ENCODE measurements around the gene MUC12.
"Not testable (repeated sequence)": the region's sequence is repeated elsewhere in the genome, so short reads cannot be mapped to it uniquely, and the experiment has no call there.

MUC12 gene

GRCh38 chr7:100957832-100958421 lies 11.4 kb upstream of the MUC12 start:
- DNase-seq: no peak

DNA sequence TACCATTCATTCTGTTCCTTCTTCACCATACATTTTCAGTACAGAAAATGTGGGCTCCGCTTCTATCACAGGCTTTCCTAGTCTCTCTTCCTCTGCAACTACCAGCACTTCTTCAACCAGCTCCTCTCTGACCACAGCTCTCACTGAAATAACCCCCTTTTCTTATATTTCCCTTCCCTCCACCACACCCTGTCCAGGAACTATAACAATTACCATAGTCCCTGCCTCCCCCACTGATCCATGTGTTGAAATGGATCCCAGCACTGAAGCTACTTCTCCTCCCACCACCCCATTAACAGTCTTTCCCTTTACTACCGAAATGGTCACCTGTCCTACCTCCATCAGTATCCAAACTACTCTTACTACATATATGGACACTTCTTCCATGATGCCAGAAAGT lies 9.5 kb upstream of the MUC12 start:
- DNase-seq: no peak

DNA sequence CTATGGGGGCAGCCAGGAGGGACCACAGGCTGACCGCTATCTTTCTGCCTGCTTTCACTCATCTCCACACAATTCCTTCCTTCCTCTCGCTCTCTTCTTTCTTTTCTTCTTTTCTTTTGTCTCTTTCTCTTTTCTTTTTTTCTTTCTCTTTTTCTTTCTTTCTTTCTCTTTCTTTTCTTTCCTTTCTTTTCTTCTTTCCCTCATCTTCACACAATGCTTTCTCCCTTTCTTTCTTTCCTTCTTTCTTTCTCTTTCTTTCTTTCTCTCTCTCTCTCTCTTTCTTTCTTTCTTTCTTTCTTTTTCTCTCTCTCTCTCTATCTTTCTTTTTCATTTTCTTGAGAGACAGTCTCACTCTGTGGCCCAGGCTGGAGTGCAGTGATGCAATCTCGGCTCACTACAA lies 6.8 kb upstream of the MUC12 start:
- DNase-seq: no peak

DNA sequence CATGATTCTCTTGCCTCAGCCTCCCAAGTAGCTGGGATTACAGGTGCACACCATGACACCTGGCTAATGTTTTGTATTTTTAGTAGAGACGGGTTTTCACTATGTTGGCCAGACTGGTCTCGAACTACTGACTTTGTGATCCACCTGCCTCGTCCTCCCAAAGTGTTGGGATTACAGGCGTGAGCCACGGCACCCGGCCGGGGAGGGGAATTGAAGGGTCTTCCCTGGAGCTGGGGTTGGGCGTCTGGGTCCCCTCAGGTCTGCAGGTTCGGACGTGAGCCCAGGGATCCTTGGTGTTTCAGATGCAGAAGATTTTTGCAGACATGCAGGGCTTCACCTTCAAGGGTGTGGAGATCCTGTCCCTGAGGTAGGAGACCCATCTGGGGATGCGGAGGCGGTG lies 6.0 kb upstream of the MUC12 start:
- no peak for DNase-seq

- no peak for DNase-seq
Observed at GRCh38 chr7:100963874-100964273, 5.5 kb upstream of the MUC12 start.

GRCh38 chr7:100964630-100965029 lies 4.7 kb upstream of the MUC12 start:
- no peak for DNase-seq

DNA sequence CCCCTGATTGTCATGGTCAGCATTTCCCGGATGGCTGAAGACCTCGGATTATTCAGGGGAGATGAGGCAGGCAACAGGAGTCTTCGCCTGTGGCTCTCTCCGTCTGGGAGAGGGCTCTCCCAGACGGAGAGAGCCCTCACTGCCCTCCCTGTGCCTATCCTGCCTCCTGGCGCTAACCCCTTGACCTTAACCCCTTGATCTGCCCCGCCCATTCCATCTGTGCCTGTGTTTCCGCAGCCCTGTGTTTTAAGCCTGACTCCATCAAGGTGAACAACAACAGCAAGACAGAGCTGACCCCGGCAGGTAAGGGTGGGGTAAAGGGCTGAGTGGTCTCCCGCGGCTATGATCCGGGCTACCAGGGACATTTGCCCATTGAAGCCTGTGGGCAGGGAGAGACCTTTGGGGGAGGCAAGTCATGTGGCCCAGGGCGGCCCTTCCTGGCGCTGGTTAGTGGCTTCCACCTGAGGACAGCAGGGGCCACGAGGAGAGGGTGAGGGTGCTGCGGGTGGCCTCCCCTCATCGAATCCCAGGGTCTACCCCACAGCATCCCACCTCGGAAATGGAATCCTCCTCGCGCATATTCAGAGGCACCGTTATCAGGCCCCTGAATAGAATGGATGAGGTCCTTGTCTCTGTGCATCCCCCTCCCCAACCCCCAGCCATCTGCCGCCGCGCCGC lies 4.2 kb upstream of the MUC12 start:
- no peak for DNase-seq

- DNase-seq: no peak
Observed at GRCh38 chr7:100965723-100966541, 3.4 kb upstream of the MUC12 start.

- no peak for DNase-seq
Observed at GRCh38 chr7:100966542-100967291, 2.6 kb upstream of the MUC12 start.

- DNase-seq: no peak
Observed at GRCh38 chr7:100967292-100967863, 2.0 kb upstream of the MUC12 start.

DNA sequence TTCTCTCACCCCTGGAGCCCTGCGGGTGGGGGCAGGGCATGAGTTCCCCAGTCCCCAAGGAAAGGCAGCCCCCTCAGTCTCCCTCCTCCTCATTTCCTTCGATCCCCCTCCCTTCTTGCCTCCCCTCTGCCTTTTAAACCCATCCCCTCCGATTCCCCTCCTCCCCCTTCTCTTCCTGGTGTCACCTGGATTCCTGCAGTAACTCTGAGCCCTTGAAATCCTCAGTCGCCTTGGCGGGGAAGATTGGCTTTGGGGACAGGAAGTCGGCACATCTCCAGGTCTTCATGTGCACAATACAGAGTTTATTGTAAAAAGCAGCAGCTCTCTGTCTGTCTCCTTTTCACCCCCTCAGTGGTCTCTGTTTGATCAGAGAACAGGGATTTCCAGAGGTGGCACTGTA lies 1.3 kb upstream of the MUC12 start:
- no peak for DNase-seq

DNA sequence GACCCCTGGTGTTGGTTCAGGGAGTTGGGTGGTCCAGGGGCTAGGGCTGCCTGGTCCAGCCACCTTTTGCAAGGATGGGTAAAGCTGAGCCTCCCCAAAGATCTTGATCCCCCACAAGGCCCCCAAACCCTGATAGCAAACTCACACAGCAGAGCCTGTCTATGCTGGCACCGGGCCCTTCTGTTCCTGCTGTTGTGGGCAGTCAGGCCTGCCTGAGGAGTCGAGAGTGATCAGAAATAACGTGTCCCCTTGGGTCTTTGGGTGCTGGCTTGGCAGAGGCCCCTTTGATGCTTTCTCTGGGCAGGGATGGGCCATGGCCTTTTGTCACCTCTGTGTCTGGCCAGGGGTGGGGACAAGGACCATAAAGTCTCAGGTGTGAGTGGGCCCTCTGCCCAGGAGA lies 715 bp upstream of the MUC12 start:
- DNase-seq: no peak

GRCh38 chr7:100971111-100972001 lies 2.0 kb downstream of the MUC12 start:
- DNase-seq: no peak

DNA sequence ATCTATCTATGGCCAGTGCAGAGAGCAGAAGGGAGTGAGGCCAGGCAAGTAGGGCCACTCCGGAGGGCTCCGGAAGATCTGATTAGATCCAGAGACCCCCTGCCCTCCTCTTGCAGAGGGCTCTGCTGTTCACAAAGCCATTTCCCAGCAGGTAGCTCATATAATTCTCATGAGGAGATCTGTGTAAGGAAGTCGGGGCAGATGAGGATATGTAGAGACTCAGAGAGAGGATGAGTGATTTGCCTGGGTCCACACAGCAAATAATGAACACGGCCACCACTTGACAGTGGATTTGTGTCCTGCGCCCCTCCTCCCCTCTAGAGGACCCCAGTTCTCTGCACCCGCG lies 2.6 kb downstream of the MUC12 start:
- DNase-seq: no peak

DNA sequence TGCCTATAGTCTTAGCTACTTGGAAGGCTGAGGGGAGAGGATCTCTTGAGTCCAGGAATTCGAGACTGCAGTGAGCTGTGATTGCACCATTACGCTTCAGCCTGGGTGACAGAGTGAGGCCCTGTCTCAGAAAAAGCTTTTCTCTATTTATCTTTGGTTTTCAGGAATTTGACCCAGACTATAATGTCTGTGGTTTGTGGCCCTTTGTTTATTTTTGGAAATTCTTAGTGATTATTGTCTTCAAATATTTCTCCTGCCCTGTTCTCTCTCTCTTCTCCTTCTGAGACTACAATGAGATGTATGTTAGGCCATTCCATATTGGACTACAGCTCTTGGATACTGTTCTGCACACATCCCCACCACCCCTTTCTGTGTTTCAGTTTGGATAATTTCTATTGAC lies 4.7 kb downstream of the MUC12 start:
- DNase-seq: no peak

DNA sequence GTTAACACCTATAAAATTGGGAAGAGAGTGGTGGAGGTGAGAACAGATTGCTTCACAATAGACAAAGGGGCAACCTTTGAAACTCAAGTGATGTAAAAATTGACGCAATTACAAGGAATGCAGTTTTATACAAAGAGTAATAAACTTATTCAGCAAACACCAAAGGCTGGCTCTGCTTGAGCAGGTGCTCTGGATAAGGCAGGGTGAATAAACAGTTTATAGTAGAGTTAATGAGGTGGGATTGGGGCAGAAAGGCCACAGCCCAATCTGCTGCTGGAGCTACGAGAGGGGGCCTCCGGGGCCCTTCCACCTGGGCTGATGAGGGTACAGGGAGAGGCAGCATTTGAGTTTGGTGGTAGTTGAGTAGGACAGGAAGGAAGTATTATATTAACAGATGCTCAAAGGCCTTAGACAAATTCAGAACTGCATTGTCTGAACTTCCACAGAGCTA lies 6.0 kb downstream of the MUC12 start:
- no peak for DNase-seq

GRCh38 chr7:100978300-100978699 lies 8.9 kb downstream of the MUC12 start:
- no peak for DNase-seq

- no peak for DNase-seq
Observed at GRCh38 chr7:100983451-100984187, 14.3 kb downstream of the MUC12 start.

- DNase-seq: not testable (repeated sequence)
Observed at GRCh38 chr7:100984241-100984918, 15.0 kb downstream of the MUC12 start.

DNA sequence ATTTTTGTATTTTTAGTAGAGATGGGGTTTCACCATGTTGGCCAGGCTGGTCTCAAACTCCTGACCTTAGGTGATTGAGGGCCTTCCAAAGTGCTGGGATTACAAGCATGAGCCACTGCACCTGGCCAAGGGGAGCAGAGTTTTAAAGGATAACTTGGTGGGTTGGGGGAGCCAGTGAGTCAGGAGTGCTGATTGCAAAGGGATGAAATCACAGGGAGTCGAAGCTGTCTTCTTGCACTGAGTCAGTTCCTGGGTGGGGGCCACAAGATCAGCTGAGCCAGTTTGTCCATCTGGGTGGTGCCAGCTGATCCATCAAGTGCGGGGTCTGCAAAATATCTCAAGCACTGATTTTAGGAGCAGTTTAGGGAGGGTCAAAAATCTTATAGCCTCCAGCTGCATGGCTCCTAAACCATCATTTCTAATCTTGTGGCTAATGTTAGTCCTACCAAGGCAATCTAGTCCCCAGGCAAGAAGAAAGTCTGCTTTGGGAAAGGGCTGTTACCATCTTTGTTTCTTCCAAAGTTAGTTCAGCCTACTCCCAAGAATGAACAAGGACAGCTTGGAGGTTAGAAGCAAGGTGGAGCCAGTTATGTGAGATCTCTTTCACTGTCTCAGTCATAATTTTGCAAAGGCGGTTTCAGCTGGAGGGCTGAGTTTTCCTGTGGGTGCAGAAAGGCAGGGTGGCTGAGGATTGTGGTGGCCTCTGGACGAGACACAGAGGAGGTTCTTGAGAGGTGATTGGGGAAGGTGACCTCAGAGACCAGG lies 15.8 kb downstream of the MUC12 start:
- not testable (repeated sequence) for DNase-seq

Measured in NCI-H2029 treated with DMSO at 0.1 percent for 48 hours (cell line).